Effector CD8-positive, alpha-beta T cell (primary cell): ENCODE results near the gene OR10K2.
"Not testable (repeated sequence)": the region's sequence is repeated elsewhere in the genome, so short reads cannot be mapped to it uniquely, and the experiment has no call there.

Experiments used
- DNase-seq: peaks from one replicate; lab custom pipeline; 2025; lab: John Stamatoyannopoulos, UW
- total RNA-seq, 4 experiments: gene quantifications; one replicate each; lab custom pipeline; 2026; lab: John Stamatoyannopoulos, UW

The OR10K2 gene
- total RNA-seq: 0 to 0.18 (median 0) reads per million in 4 experiments

- DNase-seq: no peak
Measured at GRCh38 chr1:158426137-158426536, at the start of gene OR10K2. Gene OR10K2, minus strand, starts transcription at chr1:158426237. Its CDS starts 5,371 bp downstream, at chr1:158420866.

- no peak for DNase-seq
Measured at GRCh38 chr1:158471920-158472319, 45.9 kb upstream of the OR10K2 start, which contains the start of gene OR10R2. Gene OR10R2, plus strand, starts transcription at chr1:158472220. Its CDS starts 106 bp downstream, at chr1:158472326.

- DNase-seq: no peak
Measured at GRCh38 chr1:158461534-158461933, 35.5 kb upstream of the OR10K2 start, which contains the start of gene OR10K1. Gene OR10K1, plus strand, starts transcription at chr1:158461834. Its CDS starts 3,728 bp downstream, at chr1:158465562.

- no peak for DNase-seq
Measured at GRCh38 chr1:158458263-158458662, 32.2 kb upstream of the OR10K2 start.

DNA sequence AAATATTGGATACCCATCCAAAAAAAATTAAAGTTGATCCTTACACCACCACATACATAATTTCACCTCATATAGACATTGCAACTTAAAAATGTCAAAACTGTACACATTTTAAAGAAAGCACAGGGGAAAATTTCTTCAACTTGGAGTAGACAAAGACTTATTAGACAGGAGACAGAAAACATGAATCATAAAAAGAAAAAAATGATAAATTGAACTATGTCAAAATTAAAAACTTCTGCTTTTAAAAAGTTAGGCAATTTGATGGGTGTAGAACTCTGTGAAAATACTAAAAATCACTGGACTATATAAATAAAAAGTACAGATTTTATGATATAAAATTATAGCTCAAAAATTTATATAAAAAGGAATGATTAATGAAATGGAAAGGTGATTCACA, 31.2 kb upstream of the OR10K2 start:
- DNase-seq: no peak

- DNase-seq: no peak
Measured at GRCh38 chr1:158454537-158454936, 28.5 kb upstream of the OR10K2 start.

- DNase-seq: no peak
Measured at GRCh38 chr1:158445376-158445775, 19.3 kb upstream of the OR10K2 start.

DNA sequence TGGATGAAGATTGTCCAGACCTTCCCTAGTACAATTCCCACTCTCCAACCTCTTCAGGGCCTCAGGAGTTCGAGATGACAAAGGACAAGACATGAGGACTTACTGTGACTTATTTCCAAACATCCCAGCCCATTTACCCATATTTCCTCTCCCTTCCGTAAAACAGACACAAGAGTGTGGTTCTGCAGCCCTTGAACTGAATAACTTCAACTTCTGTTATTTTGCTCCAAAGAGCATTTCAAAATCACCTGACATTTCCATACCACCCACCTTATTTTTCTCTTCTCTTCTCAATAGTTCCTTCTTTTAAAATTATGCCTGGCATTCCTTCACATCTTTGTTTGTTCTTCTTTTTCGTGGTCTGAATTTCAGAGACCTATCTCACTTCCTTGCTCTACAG, 8.7 kb upstream of the OR10K2 start:
- no peak for DNase-seq

DNA sequence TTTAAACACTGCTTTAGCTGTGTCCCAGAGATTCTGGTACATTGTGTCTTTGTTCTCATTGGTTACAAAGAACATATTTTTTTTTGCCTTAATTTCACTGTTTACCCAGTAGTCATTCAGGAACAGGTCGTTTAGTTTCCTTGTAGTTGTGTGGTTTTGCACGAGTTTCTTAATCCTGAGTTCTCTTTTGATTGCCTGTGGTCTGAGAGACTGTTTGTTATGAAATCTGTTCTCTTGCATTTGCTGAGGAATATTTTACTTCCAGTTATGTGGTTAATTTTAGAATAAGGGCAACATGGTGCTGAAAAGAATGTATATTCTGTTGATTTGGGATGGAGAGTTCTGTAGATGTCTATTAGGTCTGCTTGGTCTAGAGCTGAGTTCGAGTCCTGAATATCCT, 4.1 kb upstream of the OR10K2 start:
- DNase-seq: not testable (repeated sequence)

DNA sequence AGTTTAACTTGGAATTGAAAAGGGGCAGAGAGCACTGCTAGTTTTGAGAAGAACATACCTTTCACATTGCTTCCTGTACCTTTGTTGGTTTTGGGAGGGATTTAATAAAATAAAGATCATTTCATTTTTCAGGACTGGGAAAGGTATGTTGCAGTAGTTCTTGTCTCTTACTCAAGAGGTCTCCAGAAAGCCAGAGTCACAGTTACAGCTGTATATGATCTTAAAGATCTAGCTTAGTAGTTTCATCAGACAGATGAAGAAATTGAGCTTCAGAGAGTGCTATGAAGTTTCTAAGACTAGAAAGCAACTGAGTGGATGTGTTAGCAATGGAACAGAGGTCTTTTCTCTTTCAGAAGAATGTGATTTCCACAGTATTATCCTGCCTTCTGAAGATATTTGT, 1.0 kb downstream of the OR10K2 start:
- no peak for DNase-seq

DNA sequence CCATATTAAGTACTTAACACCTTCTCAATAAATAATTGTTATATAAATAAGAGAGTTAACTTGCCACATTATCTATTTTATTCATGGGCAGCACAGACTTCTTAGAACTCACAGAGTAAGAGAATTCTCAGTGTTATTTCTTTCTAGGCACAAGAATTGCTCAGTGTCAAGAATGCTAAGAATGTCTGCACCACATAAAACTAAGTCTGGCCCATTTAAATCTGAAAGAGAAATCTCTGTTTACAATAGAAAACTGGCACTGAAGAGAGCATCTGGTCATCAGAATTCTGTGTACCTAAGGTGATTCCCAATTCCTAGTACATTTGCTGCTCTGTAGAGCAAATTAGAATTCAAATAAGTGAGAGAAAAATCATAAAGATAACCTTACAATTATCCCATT, 3.8 kb downstream of the OR10K2 start:
- DNase-seq: no peak

DNA sequence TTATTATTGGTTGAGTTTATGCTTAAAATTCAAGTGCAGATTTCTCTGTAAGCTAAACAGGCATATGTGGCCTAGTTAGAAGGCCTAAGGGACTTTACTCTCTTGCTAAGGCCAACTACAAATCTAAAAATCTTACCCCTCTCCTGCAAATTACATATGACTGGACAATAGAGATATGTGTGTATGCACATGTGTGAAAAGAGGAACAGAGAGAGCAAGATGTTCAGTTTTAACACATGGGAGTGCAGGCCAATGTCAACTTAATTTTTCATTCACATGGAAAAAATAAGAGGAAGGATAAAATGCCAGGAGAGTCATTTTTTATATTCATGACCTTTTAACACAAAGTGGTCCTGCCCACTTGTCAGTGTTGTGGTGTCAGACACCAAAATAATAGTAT, 8.5 kb downstream of the OR10K2 start:
- no peak for DNase-seq

DNA sequence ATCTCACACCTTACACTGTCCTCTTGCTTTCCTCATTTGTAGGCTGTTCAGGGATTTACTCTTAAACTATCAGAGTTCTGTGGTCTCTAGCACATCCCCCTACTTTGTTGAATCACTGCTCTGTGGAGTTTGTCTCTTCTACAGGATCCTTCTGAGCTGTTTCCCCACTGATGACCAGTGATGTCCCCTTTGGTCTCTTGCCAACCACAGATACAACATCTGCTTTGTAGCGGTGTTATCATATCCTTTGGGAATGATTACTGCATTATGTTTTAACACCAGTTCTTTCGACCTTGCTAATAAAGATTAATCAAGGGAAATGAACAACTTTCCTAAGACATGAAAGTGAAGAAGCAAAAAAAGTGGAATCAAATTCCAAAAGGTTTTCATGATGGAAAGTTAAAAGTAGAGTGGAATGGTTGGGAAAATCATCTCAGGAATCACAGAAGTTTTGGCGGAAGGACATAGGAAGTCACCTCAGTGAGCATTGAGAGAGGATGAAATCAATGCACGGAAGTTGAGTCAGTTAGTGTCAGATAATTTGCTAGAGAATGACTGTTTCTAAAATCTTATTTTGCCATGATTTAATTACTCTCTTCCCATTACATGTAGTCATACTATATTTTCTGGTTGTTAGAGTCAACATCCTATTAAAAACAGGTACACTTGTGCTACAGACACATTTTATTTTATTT, 11.2 kb downstream of the OR10K2 start:
- no peak for DNase-seq

- no peak for DNase-seq
Measured at GRCh38 chr1:158407092-158407491, 18.9 kb downstream of the OR10K2 start.

DNA sequence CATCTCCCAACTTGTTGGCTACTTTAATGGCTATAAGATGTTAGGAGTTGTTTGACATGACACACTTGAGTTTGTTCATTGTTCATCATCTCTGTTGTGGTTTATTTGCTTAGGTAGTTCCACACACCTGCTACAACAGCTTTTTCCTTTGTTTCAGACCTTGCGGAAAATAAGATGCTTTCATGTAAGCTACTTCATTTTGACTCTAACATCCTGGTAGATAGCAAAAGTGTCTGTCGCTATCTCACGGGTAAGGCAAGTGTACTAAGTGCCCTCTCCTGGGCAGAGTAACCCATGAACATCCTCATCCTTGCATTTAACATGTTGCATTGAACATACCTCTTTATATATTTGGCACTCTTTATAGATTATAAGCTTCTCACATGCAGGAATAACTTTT, 25.2 kb downstream of the OR10K2 start:
- DNase-seq: no peak

GRCh38 chr1:158398818-158399514, 27.1 kb downstream of the OR10K2 start, which contains the start of gene OR10T2:
Gene OR10T2, minus strand, starts transcription at chr1:158399466. Its CDS starts 0 bp downstream, at chr1:158399466.
- no peak for DNase-seq

DNA sequence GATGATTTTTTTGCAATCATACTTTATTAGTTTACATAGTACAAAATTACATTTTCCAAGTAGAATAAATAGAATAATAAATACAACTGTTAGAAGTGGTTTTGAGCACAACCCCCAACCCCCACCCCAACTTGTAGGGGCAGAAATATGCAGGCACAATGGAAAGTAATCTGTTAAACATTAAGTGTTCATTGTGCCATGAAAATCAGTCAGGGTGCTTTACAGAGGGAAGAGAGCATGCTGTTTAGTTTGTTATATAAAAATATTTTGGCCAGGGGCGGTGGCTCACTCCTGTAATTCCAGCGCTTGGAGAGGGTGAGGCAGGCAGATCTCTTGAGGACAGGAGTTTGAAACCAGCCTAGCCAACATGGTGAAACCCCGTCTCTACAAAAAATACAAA, 29.4 kb downstream of the OR10K2 start:
- DNase-seq: no peak

- no peak for DNase-seq
Measured at GRCh38 chr1:158393476-158393875, 32.6 kb downstream of the OR10K2 start.

- DNase-seq: no peak
Measured at GRCh38 chr1:158391099-158391498, 34.9 kb downstream of the OR10K2 start.

DNA sequence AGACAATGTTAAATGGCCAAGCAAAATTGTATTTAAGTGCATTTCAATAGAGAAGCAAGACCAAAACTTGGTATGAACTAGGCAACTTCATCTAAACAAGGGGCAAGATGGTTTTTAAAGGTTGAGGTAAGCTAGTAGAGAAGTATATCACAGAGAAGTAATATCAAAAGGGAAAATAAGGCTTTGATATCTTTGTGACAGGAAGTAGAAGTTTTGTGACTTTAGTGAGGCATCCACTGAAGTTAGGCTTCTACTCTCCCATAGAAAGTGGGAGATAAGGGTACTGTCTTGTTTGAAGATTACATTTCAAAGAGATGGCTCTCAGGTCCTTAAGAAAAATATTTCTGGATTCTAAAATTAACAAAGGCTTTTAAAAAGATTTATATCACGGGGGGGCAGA, 35.7 kb downstream of the OR10K2 start:
- no peak for DNase-seq

- no peak for DNase-seq
Measured at GRCh38 chr1:158374860-158375259, 51.2 kb downstream of the OR10K2 start.

DNA sequence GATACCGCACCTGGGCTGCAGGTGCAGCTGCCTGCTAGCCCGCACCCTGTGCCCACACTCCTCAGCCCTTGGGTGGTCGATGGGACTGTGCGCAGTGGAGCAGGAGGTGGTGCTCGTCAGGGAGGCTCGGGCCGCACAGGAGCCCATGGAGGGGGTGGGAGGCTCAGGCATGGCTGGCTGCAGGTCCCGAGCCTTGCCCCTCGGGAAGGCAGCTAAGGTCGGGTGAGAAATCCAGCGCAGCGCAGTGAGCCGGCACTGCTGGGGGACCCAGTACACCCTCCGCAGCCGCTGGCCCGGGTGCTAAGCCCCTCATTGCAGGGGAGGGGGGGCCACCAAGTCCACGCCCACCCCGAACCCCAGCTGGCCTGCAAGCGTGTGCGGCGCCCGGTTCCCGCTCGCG, 51.9 kb downstream of the OR10K2 start:
- DNase-seq: not testable (repeated sequence)
